H9 (cell line): ENCODE data around the gene PPTC7. TPM values are rescaled to one million over a fixed set of nuclear protein-coding genes. Genes with fewer than 3 reads are reported as not detected.

Experiments used
- DNase-seq: peaks from one replicate; pipeline ENCODE4 v3.0.0-alpha.2; 2017
- H2AFZ ChIP-seq: one replicate; pipeline ENCODE4 v1.6.1; 2013; ENCODE audit warnings: mild to moderate bottlenecking, low read length, control low read depth, moderate library complexity
- H2AK5ac ChIP-seq: 2 replicates; pipeline ENCODE4 v1.6.1; 2013; ENCODE audit warnings: low read length, control low read depth, mixed read lengths; ENCODE audit not compliant: insufficient read length
- H2BK120ac ChIP-seq: one replicate; pipeline ENCODE4 v1.6.1; 2013; ENCODE audit warnings: low read depth, mild to moderate bottlenecking, low read length, control low read depth, inconsistent platforms; ENCODE audit not compliant: poor library complexity, severe bottlenecking
- H2BK12ac ChIP-seq: 2 replicates; pipeline ENCODE4 v1.6.1; 2013; ENCODE audit warnings: low read length, control low read depth, mixed read lengths, low read depth; ENCODE audit not compliant: insufficient read length
- H2BK15ac ChIP-seq: 2 replicates; pipeline ENCODE4 v1.6.1; 2013; ENCODE audit warnings: low read depth, low read length, control low read depth
- H2BK20ac ChIP-seq: one replicate; pipeline ENCODE4 v1.6.1; 2013; ENCODE audit warnings: low read depth, mild to moderate bottlenecking, low read length, control low read depth, inconsistent platforms; ENCODE audit not compliant: poor library complexity, severe bottlenecking
- H2BK5ac ChIP-seq: 2 replicates; pipeline ENCODE4 v1.6.1; 2013; ENCODE audit warnings: low read length, control low read depth, mixed read lengths; ENCODE audit not compliant: insufficient read length
- H3K14ac ChIP-seq: 2 replicates; pipeline ENCODE4 v1.6.1; 2013; ENCODE audit warnings: low read length, control low read depth; ENCODE audit not compliant: insufficient read depth
- H3K18ac ChIP-seq: 2 replicates; pipeline ENCODE4 v1.6.1; 2013; ENCODE audit warnings: low read depth, mild to moderate bottlenecking, mixed read lengths, low read length, control low read depth; ENCODE audit not compliant: insufficient read length
- H3K23ac ChIP-seq: 2 replicates; pipeline ENCODE4 v1.6.1; 2013; ENCODE audit warnings: low read length, control low read depth, mixed read lengths, low read depth; ENCODE audit not compliant: insufficient read length
- H3K23me2 ChIP-seq: 2 replicates; pipeline ENCODE4 v1.6.1; 2013; ENCODE audit warnings: low read depth, mild to moderate bottlenecking, mixed read lengths, low read length, control low read depth; ENCODE audit not compliant: insufficient read length, poor library complexity, severe bottlenecking
- H3K27ac ChIP-seq: 2 replicates; pipeline ENCODE4 v1.5.1; 2013; ENCODE audit warnings: low read length, control low read depth, mixed read lengths, low read depth; ENCODE audit not compliant: insufficient read length
- H3K27me3 ChIP-seq: 2 replicates; pipeline ENCODE4 v1.6.1; 2013; ENCODE audit warnings: low read length, control low read depth, inconsistent platforms; ENCODE audit not compliant: insufficient read depth
- H3K4ac ChIP-seq: 2 replicates; pipeline ENCODE4 v1.6.1; 2013; ENCODE audit warnings: low read depth, mild to moderate bottlenecking, control low read depth, inconsistent platforms, low read length, moderate library complexity
- H3K4me1 ChIP-seq: 2 replicates; pipeline ENCODE4 v1.6.1; 2013; ENCODE audit warnings: low read length, control low read depth, inconsistent platforms; ENCODE audit not compliant: insufficient read depth
- H3K4me2 ChIP-seq: 2 replicates; pipeline ENCODE4 v1.6.1; 2013; ENCODE audit warnings: low read length, control low read depth, mixed read lengths; ENCODE audit not compliant: insufficient read length, insufficient read depth
- H3K56ac ChIP-seq: 2 replicates; pipeline ENCODE4 v1.6.1; 2013; ENCODE audit warnings: low read depth, mild to moderate bottlenecking, mixed read lengths, low read length, control low read depth; ENCODE audit not compliant: insufficient read length
- H3K79me1 ChIP-seq: 2 replicates; pipeline ENCODE4 v1.6.1; 2013; ENCODE audit warnings: low read depth, mild to moderate bottlenecking, moderate library complexity, low read length, control low read depth, inconsistent platforms; ENCODE audit not compliant: insufficient read depth, poor library complexity, severe bottlenecking
- H3K79me2 ChIP-seq: 2 replicates; pipeline ENCODE4 v1.6.1; 2013; ENCODE audit warnings: low read length, control low read depth, inconsistent platforms; ENCODE audit not compliant: insufficient read depth
- H3K9ac ChIP-seq: 2 replicates; pipeline ENCODE4 v1.6.1; 2013; ENCODE audit warnings: low read length, control low read depth, mixed read lengths; ENCODE audit not compliant: insufficient read length; ENCODE audit errors: extremely low read depth
- H3K9me3 ChIP-seq: one replicate; pipeline ENCODE4 v1.6.1; 2013; ENCODE audit warnings: low read depth, low read length, inconsistent platforms; ENCODE audit not compliant: control insufficient read depth
- H3T11ph ChIP-seq: one replicate; pipeline ENCODE4 v1.6.1; 2013; ENCODE audit warnings: mild to moderate bottlenecking, low read length, control low read depth, inconsistent platforms
- H4K20me1 ChIP-seq: one replicate; pipeline ENCODE4 v1.6.1; 2013; ENCODE audit not compliant: control insufficient read depth, insufficient read length, insufficient read depth
- H4K5ac ChIP-seq: 2 replicates; pipeline ENCODE4 v1.6.1; 2013; ENCODE audit warnings: low read depth, mild to moderate bottlenecking, mixed read lengths, low read length, control low read depth; ENCODE audit not compliant: insufficient read length
- H4K8ac ChIP-seq: replicated peaks from 2 replicates; pipeline ENCODE4 v1.6.1; 2013; ENCODE audit warnings: low read length, control low read depth, mixed read lengths, low read depth; ENCODE audit not compliant: insufficient read length
- H4K91ac ChIP-seq: 2 replicates; pipeline ENCODE4 v1.6.1; 2013; ENCODE audit warnings: low read depth, mild to moderate bottlenecking, moderate library complexity, mixed read lengths, low read length, control low read depth; ENCODE audit not compliant: insufficient read length
- H3K27ac Mint-ChIP-seq, 3 experiments: 2 replicates in 2 of 3; 3 replicates in 1 of 3; pipeline ENCODE4 v1.8.0; 2020 to 2021; ENCODE audit warnings: mixed read lengths in 3 of 3, mild to moderate bottlenecking in 1 of 3, moderate library complexity in 1 of 3
- H3K27me3 Mint-ChIP-seq: 2 replicates; pipeline ENCODE4 v1.8.0; 2021; ENCODE audit warnings: low read depth, mild to moderate bottlenecking, moderate library complexity, mixed read lengths
- H3K36me3 Mint-ChIP-seq, 3 experiments: 2 replicates in 2 of 3; 3 replicates in 1 of 3; pipeline ENCODE4 v1.8.0; 2020 to 2021; ENCODE audit warnings: low read depth in 3 of 3, mixed read lengths in 3 of 3; ENCODE audit not compliant: insufficient read depth in 1 of 3
- H3K4me1 Mint-ChIP-seq, 2 experiments: 2 replicates each; pipeline ENCODE4 v1.8.0; 2020; ENCODE audit warnings: mixed read lengths in 2 of 2
- H3K4me3 Mint-ChIP-seq, 2 experiments: 2 replicates in 1 of 2; 3 replicates in 1 of 2; pipeline ENCODE4 v1.8.0; 2020 to 2021; ENCODE audit warnings: mild to moderate bottlenecking in 2 of 2, mixed read lengths in 2 of 2, moderate library complexity in 1 of 2
- H3K9me3 Mint-ChIP-seq, 2 experiments: 2 replicates in 1 of 2; 3 replicates in 1 of 2; pipeline ENCODE4 v1.8.0; 2020; ENCODE audit warnings: mild to moderate bottlenecking in 2 of 2, mixed read lengths in 2 of 2, moderate library complexity in 1 of 2
- CTCF ChIP-seq: fragments of 200-600 bp; sonication (generic); conservative IDR thresholded peaks from 3 replicates; pipeline ENCODE4 v1.8.0; 2021; ENCODE audit warnings: antibody characterized with exemption, mild to moderate bottlenecking
- WGBS: extraction: QIAGEN DNeasy Blood & Tissue Kit; methylation state at CpG from one replicate; pipeline ENCODE4 v1.1.7; 2013; ENCODE audit warnings: missing lambda C conversion rate, low lambda C conversion rate, mixed read lengths; ENCODE audit not compliant: insufficient read length; ENCODE audit errors: extremely low coverage; 5-methylcytosine and 5-hydroxymethylcytosine counted together
- total RNA-seq: library from RNA; stranded (reverse); gene quantifications from 2 replicates; pipeline ENCODE4 v1.2.1, GENCODE V29; 2021

PPTC7 gene
- total RNA-seq, 1 experiment from 2014 or later = 15.8 TPM

GRCh38 chr12:110501399-110501751 is 81.7 kb downstream of the PPTC7 start:
- H2AFZ ChIP-seq = no peak overlapping the region
- no peak for TF ChIP-seq CTCF

More at GRCh38 chr12:110501399-110501751, 81.7 kb downstream of the PPTC7 start:
- Histone ChIP-seq H3K18ac (no peak overlapping the region), H3K4ac (no peak overlapping the region), H3K79me2 (no peaks in the 10 kb centered on the region), H4K91ac (no peak overlapping the region), H2BK15ac (no peak overlapping the region), H3K23ac (no peak overlapping the region), H2BK12ac (no peak overlapping the region), H3K27ac (no peak overlapping the region), H3K27me3 (peaks cover 5% of the 10 kb centered on the region; the same call in 1 of the 2 replicates), H3K79me1 (no peaks in the 10 kb centered on the region), H2BK120ac (no peak overlapping the region), H4K20me1 (no peaks in the 10 kb centered on the region), H3K4me1 (no peaks in the 10 kb centered on the region), H3K4me2 (peak overlapping the region; percentile 60), H3K9ac (peak overlapping the region; percentile 65), H3K23me2 (no peaks in the 10 kb centered on the region), H4K8ac (no peak overlapping the region), H3K56ac (no peak overlapping the region), H3K14ac (no peak overlapping the region), H3T11ph (no peak overlapping the region), H4K5ac (no peak overlapping the region), H3K9me3 (no peaks in the 10 kb centered on the region), H2BK5ac (no peak overlapping the region), H2AK5ac (no peak overlapping the region), H2BK20ac (no peak overlapping the region)
- peak; percentile 45 for DNase-seq
- WGBS = no CpG with 5 or more reads among the region's 17 CpGs
- Mint-ChIP-seq H3K27me3 (peaks cover 17% of the 10 kb centered on the region), H3K4me3 (peak overlapping the region; percentile 99), H3K36me3 (peaks cover 8 to 16% (median 10%) of the 10 kb centered on the region in 3 experiments), H3K9me3 (peaks cover 10 to 11% of the 10 kb centered on the region in 2 experiments), H3K4me1 (peaks cover 4 to 5% of the 10 kb centered on the region in 2 experiments; a peak in 3 of 4 replicates), H3K27ac (peak overlapping the region in 2 of 3 experiments; percentile 83 to 91; a peak in 3 of 7 replicates)
